Right renal pelvis (tissue), 4 donors: Measurements from ENCODE around the gene PRR9. TPM values are rescaled to one million over a fixed set of nuclear protein-coding genes. Genes with fewer than 3 reads are reported as not detected.
"Not testable (repeated sequence)": the region's sequence is repeated elsewhere in the genome, so short reads cannot be mapped to it uniquely, and the experiment has no call there.

ENCODE experiments used
- DNase-seq, 4 donors: peaks; one replicate each; pipeline ENCODE4 v3.0.0-alpha.2; 2013; ENCODE audit warnings: low read depth in 4 of 4, low spot score in 3 of 4, missing footprints in 1 of 4
- polyA plus RNA-seq, 4 donors: library from polyadenylated mRNA; unstranded; fragments of 120-200 nt; gene quantifications; one replicate each; pipeline ENCODE4 v1.2.1, GENCODE V29; 2013; ENCODE audit not compliant: insufficient read length in 4 of 4

Gene PRR9
- not detected for polyA plus RNA-seq

- no peak for DNase-seq
Observed at GRCh38 chr1:153217212-153217611, at the start of gene PRR9. Gene PRR9 (plus strand): TSS chr1:153217584. CDS start chr1:153218145, 561 bp downstream.

DNA sequence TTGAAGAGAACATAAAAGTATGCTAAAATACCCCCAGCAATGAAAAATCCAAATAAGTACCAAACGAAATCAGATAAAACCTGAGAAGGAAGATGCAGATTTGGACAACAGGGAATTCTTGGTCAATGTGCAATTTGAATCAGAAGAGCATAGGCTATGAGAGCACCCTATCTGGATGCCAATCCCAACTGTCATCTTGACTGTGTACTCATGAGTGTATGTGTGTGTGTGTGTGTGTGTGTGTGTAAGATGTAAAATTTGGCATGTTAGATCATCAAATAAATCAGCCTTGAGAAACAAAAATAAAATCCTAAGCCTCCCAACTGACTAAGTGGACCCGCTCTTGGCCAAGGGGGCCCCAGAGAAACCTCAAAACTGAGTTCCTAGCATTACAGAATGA lies 48.7 kb upstream of the PRR9 start:
- no peak for DNase-seq

DNA sequence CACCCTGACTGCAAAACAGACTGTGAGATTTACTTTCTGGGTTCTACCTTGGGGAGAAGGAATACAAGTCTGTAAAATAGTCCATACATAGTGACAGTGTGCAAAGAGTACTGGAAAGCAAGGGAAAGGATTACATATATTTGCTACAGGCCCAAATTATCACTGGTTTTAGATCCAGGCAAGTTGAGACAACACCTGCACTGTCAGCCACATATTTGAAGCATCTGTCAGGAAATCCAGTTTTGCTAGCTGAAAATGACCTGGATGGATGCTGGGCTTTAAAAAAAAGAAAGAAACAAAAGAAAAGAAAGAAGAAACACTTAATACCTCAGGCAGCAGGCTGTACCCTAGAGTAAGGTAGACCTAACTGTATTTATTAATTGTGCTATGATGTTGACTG lies 42.8 kb upstream of the PRR9 start:
- no peak for DNase-seq

DNA sequence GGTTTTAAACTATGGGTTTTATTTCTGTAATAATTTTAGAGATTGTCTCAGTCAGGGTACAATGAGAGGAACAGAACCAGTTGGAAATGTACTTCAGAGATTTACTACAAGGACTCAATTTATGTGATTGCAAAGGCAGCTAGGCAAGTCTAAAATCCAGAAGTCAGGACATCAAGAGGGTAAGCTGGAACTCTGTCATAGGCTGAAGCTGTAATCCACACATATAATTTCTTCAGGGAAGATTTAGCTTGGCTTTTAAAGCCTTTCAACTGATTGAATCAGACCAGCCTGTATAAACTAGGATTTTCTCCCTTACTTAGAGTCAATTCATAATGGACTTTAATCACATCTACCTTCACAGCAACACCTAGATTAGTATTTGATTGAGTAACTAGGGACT lies 38.5 kb upstream of the PRR9 start:
- no peak for DNase-seq

- DNase-seq = no peak
Observed at GRCh38 chr1:153180556-153180955, 36.8 kb upstream of the PRR9 start.

- not testable (repeated sequence) for DNase-seq
Observed at GRCh38 chr1:153188301-153188700, 29.1 kb upstream of the PRR9 start.

GRCh38 chr1:153190373-153190772 lies 27.0 kb upstream of the PRR9 start:
- DNase-seq = no peak

DNA sequence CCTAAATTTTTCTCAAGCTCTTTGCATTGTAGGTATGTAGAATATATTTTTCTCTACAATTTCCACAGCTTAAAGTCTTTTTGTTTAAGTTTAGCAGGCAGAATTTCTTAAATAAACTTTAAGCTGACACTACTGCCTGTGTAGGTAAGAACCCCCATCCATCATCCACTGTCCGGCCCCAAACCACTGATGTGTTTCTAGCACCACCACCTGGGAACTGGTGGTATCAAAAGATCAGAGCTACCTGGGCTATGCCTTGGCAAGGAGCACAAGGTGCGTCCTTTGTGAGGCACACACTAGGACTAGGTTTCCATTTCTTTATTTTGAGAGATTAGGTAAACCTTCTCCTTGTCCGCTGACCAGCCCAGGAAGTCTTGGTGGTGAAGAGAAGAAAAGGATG lies 24.7 kb upstream of the PRR9 start:
- DNase-seq = peak in 1 of 4 donors; percentile 16

DNA sequence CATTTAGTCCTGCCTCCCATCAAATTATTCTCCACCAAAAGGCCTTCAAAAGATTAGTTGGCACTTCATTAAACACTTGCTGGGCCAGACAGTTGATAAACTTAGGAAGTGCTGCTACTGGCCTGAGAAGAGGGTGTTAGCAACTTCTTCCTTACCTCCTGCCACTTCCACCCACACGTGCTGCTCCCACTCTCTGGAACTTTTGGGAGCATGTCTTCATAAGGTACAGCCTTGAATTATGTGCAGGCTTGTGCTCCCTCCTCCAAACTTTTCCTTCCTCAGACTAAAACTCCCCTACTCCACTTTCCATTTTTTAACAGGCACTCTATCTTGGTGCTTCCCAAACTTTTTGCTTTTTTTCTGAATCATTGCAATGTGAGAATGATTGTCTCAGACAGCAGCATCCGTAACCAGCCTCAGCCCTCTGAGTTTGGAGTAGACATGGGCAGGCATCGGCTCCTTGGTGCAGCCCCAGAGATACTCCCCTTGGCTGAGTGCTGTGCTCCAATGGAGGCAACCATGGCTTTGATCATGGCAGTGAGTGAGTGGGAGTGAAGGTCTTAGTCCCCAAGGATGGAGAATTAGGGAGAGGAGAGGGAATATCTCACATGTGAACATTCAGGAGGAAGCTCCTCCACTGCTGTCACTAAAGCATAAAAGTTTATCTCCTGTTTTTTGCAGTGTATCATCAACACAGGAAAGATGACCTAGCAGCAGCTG lies 22.9 kb upstream of the PRR9 start:
- DNase-seq = no peak

DNA sequence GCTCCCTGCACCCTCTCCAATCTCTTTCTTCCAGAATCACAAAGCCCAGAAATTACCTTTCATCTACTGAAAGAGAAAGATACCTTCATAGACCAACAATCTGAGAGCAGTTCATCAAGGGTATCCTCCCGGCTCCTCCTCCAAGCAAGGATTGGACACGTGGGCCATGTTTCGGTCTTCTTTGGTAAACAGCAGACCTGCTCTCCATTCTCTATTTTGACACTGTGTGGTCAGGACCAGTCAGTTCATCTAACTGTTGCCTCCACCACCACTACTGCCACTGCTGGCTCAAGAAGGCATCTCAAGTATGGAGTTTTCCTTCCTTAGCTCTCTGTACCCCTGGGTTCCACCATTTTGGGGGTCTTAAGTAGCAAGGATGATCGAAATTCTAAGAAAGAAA lies 22.2 kb upstream of the PRR9 start:
- DNase-seq = no peak

DNA sequence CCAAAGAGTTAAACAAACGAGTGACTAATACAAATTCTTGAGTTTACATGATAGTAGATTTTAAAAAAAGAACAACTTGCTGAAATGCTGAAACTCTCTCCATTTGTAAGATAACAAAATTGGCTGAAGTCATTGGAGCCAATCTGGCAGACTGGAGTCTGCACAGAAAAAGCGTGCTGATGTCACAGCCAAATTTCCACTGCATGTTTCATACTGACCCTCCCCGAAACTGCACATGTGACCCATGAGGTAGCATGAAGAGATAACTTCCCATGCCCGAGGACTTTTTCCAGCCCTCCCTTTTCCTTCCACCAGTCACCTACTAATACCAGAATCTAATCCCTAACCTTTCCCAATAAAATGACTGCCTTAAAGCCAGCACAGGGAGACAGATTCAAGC lies 15.4 kb upstream of the PRR9 start:
- no peak for DNase-seq

DNA sequence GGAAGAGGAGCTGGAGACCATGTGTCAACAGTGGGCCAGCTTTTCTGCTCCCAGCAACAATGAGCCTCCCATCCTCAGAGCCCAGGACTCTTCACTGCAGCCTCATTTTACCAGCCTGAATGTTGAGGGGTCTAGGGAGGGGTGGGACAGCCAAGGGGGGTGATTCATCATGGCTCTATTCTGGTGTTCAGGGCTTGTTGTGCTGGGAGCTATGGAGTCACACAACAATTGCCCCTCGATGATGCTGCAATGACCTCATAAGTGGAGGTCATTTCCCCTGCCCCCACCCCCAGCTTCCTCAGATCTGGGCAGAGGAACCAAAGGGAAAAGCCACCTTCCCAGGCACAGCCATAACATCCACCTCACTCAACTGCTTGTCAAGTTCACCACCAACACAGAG lies 14.3 kb upstream of the PRR9 start, which contains the start of gene LELP1:
Gene LELP1, plus strand, starts transcription at position 301 of the 400 bp plus-strand sequence. CDS start 1,278 bp downstream, outside the sequence.
- DNase-seq = no peak

DNA sequence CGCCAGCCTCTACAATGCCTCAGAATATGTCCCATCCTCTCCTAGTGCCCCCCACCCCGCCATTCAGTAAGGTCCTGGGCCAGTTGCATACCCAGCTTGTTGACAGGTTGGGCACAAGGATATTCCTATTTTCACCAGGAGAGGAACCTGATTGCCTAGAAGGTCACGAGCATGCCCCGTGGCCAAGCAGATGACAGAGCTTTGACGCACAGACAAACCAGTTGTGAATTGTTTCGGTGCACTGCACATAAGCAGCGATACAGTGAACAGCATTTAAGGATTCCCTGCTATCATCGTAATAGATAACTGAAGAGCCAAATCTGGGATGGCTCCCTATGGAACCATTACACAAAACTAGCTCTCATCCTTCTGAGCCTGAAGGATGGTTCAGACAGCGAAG lies 10.8 kb upstream of the PRR9 start:
- DNase-seq = no peak

- no peak for DNase-seq
Observed at GRCh38 chr1:153210206-153210605, 7.2 kb upstream of the PRR9 start.

- no peak for DNase-seq
Observed at GRCh38 chr1:153212201-153212600, 5.2 kb upstream of the PRR9 start.

- no peak for DNase-seq
Observed at GRCh38 chr1:153213519-153213918, 3.9 kb upstream of the PRR9 start.

- no peak for DNase-seq
Observed at GRCh38 chr1:153217744-153218416, 496 bp downstream of the PRR9 start.

GRCh38 chr1:153220606-153221303 lies 3.4 kb downstream of the PRR9 start:
- DNase-seq = no peak

GRCh38 chr1:153223040-153223891 lies 5.9 kb downstream of the PRR9 start:
- DNase-seq = peak; percentile 8 to 40 (median 29)

DNA sequence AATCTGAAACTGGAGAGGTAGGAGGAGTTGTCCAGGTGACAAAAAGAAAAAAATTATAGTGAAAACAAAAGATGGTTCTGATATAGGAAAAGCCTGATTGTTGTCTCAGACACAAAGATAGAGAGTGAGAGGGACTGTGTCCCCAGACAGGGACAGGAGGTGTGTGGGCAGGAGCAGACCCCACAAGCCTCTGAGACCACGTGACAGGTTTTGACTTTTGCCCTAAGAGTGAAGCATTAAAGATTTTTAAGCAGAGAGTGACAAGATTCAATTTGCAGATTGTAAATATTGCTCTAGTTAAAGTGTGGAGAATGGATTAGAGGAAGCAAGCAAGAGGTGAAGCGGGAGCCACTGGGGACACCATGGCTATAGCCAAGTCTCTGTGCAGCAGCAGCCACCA lies 10.4 kb downstream of the PRR9 start:
- no peak for DNase-seq

GRCh38 chr1:153228491-153228890 lies 11.1 kb downstream of the PRR9 start:
- DNase-seq = no peak
